ENCODE results near the gene NDUFB6.
"Not testable (repeated sequence)": the region's sequence is repeated elsewhere in the genome, so short reads cannot be mapped to it uniquely, and the experiment has no call there.

DNA sequence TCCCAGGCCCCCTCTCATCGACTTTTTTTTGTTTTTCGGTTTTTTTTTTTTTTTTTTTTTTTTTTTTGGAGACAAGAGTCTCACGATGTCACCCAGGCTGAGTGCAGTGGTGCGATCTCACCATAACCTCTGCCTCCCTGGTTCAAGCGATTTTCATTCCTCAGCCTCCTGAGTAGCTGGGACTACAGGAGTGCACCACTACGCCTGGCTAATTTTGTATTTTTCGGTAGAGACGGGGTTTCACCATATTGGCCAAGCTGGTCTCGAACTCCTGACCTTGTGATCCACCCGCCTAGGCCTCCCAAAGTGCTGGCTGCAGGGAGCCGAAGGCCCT is 48.4 kb downstream of the NDUFB6 start:
- TF ChIP-seq, protein P1, sequence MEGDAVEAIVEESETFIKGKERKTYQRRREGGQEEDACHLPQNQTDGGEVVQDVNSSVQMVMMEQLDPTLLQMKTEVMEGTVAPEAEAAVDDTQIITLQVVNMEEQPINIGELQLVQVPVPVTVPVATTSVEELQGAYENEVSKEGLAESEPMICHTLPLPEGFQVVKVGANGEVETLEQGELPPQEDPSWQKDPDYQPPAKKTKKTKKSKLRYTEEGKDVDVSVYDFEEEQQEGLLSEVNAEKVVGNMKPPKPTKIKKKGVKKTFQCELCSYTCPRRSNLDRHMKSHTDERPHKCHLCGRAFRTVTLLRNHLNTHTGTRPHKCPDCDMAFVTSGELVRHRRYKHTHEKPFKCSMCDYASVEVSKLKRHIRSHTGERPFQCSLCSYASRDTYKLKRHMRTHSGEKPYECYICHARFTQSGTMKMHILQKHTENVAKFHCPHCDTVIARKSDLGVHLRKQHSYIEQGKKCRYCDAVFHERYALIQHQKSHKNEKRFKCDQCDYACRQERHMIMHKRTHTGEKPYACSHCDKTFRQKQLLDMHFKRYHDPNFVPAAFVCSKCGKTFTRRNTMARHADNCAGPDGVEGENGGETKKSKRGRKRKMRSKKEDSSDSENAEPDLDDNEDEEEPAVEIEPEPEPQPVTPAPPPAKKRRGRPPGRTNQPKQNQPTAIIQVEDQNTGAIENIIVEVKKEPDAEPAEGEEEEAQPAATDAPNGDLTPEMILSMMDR (IDR thresholded peaks at IDR 0.05) = not testable (repeated sequence)
- TF ChIP-seq POLR2A (IDR thresholded peaks at IDR 0.05) = not testable (repeated sequence)
